ENCODE data around the gene IFIT1B.

Gene IFIT1B

DNA sequence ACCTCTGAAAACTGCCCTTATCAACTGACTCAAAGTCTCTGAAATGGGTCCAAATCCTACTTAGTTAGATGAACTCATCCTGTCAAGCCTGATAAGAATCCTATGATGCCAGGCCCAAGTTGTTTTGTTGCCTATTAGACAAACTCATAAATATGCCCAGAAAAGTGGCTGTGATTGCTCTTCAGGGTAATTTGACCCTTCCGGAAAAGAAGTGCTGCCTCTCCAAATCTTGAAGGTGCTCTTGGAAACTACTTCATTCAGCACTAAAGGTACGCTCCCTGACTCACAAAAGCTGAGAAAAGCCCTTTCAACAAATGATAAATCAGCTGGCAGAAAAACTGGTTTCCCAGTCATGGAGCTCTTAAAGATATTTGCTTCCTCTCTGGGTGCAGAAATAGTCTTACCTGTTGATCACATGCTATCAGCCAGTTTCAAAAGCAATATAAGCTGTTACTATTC is 43.2 kb downstream of the IFIT1B start:
- peaks cover 5% of the 10 kb centered on the region for H3K27me3 Mint-ChIP-seq (ENCODE audit: low read depth, poor library complexity)
- TF ChIP-seq, protein P1, sequence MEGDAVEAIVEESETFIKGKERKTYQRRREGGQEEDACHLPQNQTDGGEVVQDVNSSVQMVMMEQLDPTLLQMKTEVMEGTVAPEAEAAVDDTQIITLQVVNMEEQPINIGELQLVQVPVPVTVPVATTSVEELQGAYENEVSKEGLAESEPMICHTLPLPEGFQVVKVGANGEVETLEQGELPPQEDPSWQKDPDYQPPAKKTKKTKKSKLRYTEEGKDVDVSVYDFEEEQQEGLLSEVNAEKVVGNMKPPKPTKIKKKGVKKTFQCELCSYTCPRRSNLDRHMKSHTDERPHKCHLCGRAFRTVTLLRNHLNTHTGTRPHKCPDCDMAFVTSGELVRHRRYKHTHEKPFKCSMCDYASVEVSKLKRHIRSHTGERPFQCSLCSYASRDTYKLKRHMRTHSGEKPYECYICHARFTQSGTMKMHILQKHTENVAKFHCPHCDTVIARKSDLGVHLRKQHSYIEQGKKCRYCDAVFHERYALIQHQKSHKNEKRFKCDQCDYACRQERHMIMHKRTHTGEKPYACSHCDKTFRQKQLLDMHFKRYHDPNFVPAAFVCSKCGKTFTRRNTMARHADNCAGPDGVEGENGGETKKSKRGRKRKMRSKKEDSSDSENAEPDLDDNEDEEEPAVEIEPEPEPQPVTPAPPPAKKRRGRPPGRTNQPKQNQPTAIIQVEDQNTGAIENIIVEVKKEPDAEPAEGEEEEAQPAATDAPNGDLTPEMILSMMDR (IDR thresholded peaks at IDR 0.05): no peak
- H3K4me1 Mint-ChIP-seq: peaks cover 6% of the 10 kb centered on the region
- no peaks in the 10 kb centered on the region for H3K9me3 Mint-ChIP-seq
- DNase-seq: no peak
- H3K27ac Mint-ChIP-seq: no peak overlapping the region
- H3K4me3 Mint-ChIP-seq: no peak overlapping the region
- peaks cover 15% of the 10 kb centered on the region for H3K36me3 Mint-ChIP-seq (ENCODE audit: low read depth)

DNA sequence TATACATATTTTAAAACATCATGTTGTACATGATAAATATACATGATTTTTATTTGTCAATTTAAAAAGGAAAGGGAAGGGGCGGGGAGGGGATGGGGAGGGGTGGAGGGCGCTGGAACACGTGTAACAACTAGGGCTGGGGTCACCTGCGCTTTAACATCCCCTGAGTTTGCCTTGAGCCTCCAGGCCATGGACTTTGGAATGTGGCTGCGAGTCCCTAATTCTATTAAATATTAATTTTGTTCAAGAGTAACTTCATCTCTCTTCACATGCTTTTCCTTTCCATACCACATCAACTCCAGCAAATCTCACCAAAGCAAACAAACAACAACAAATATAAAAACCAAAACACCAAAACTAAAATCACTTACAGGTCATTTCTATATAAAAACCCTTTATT is 47.1 kb downstream of the IFIT1B start:
- H3K4me3 Mint-ChIP-seq: no peak overlapping the region
- H3K9me3 Mint-ChIP-seq: no peaks in the 10 kb centered on the region
- H3K27me3 Mint-ChIP-seq (ENCODE audit: low read depth, poor library complexity): peaks cover 5% of the 10 kb centered on the region
- no peak overlapping the region for H3K27ac Mint-ChIP-seq
- H3K4me1 Mint-ChIP-seq: peaks cover 5% of the 10 kb centered on the region
- no peak for DNase-seq
- TF ChIP-seq, protein P1 (IDR thresholded peaks at IDR 0.05): no peak
- H3K36me3 Mint-ChIP-seq (ENCODE audit: low read depth): no peaks in the 10 kb centered on the region

DNA sequence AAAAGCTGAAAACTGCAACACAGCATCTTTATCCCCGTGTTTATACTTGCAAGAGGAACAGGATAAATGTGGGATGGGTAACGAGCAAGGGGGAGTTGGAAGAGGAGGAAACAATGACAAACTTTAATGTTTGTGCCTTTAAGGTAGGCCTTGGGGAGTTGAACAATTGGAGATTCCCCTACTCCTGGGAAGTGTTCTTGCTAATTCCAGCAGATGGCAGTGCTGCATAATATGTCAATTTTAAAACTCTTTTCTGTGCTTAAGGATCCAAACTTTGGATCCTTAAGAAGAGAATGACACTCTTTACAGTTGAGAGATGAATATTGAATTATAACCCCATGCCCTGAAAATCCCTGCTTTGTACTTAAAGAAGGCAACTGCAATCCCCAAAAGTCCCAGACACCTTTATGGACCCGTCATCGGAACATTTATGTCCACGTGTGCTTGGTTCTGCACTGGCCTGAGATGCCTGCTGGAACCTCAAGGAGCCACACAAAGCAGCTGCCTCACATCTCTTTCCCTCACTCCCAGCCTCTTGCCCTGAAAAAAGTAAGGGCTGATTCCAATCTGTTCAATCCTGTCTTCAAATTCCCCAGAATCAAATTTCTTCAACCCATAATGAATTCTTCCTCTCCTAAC is 48.5 kb downstream of the IFIT1B start:
- Mint-ChIP-seq H3K36me3 (ENCODE audit: low read depth) (no peaks in the 10 kb centered on the region), H3K27ac (no peak overlapping the region), H3K9me3 (no peaks in the 10 kb centered on the region), H3K4me1 (peaks cover 5% of the 10 kb centered on the region), H3K4me3 (no peak overlapping the region), H3K27me3 (ENCODE audit: low read depth, poor library complexity) (peaks cover 5% of the 10 kb centered on the region)
- DNase-seq: peak; percentile 4
- TF ChIP-seq, protein P1 (IDR thresholded peaks at IDR 0.05): peak; percentile 76

DNA sequence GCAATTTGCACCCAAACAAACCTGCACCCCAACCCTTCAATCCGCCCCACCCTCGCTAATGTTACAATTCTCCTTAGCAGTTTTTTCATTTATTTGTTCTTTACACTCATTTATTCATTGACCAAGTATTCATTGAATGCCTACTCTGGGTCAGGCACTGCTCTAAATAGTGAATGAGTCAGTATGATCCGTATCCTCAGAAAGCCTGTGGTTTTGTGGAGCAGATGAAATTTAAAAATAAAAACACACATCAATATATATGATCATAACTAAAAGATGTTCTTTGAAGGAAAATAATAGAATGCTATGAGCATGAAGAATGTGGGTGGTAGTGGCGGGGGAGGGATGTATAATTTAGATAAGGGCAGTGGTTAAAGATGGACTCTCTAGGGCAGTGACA is 49.8 kb downstream of the IFIT1B start:
- TF ChIP-seq, protein P1 (IDR thresholded peaks at IDR 0.05): no peak
- no peaks in the 10 kb centered on the region for H3K9me3 Mint-ChIP-seq
- H3K4me1 Mint-ChIP-seq: peaks cover 5% of the 10 kb centered on the region
- no peak for DNase-seq
- peaks cover 5% of the 10 kb centered on the region for H3K27me3 Mint-ChIP-seq (ENCODE audit: low read depth, poor library complexity)
- no peak overlapping the region for H3K4me3 Mint-ChIP-seq
- H3K27ac Mint-ChIP-seq: no peak overlapping the region
- no peaks in the 10 kb centered on the region for H3K36me3 Mint-ChIP-seq (ENCODE audit: low read depth)

DNA sequence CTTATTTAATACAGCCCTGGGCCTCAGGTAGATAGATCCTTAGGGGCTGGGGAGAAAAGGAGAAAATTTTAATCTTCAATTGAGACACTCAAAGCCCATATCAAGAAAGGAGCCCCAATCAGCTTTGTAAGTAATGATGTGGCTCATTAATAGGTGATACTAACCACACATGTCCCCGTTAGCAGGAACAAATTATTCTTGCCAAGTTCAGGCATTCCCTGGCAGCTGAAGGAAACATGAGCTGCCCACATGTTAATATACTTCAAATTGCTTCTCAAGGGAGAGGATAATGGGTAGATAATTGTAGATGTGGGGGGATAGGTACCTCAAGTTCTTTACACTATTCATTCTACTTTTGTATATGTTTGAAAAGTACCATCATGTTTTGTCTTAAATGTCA is 51.0 kb downstream of the IFIT1B start:
- H3K27me3 Mint-ChIP-seq (ENCODE audit: low read depth, poor library complexity): peaks cover 5% of the 10 kb centered on the region
- no peaks in the 10 kb centered on the region for H3K36me3 Mint-ChIP-seq (ENCODE audit: low read depth)
- TF ChIP-seq, protein P1 (IDR thresholded peaks at IDR 0.05): no peak
- no peaks in the 10 kb centered on the region for H3K9me3 Mint-ChIP-seq
- H3K4me3 Mint-ChIP-seq: no peak overlapping the region
- no peak overlapping the region for H3K27ac Mint-ChIP-seq
- no peak for DNase-seq
- H3K4me1 Mint-ChIP-seq: peaks cover 5% of the 10 kb centered on the region

DNA sequence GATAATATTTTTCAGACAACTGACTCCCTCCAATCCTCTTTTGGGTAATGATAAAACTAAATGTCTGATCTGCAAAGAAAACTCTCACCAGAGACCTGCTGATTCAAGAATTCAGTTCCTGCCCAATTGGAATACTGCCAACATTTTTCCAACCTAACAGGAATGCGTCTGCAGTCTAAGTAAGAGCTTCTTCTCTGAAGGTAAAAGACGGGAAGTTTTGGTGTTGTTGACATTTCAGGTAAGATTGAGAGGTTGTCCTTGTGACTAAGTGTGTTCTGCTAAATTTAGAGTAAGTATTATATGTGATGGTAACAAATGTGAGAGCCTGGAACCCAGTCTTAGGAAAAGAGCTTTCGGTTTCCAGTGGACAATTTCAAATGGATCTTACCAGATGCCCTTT is 54.1 kb downstream of the IFIT1B start:
- TF ChIP-seq, protein P1 (IDR thresholded peaks at IDR 0.05): no peak
- no peak overlapping the region for H3K4me3 Mint-ChIP-seq
- no peak for DNase-seq
- H3K4me1 Mint-ChIP-seq: no peaks in the 10 kb centered on the region
- peaks cover 10% of the 10 kb centered on the region for H3K27me3 Mint-ChIP-seq (ENCODE audit: low read depth, poor library complexity)
- H3K36me3 Mint-ChIP-seq (ENCODE audit: low read depth): no peaks in the 10 kb centered on the region
- no peak overlapping the region for H3K27ac Mint-ChIP-seq
- H3K9me3 Mint-ChIP-seq: no peaks in the 10 kb centered on the region

All from nephron progenitor cell (in vitro differentiated cells).